ENCODE results near the gene FGF1.

FGF1 gene

DNA sequence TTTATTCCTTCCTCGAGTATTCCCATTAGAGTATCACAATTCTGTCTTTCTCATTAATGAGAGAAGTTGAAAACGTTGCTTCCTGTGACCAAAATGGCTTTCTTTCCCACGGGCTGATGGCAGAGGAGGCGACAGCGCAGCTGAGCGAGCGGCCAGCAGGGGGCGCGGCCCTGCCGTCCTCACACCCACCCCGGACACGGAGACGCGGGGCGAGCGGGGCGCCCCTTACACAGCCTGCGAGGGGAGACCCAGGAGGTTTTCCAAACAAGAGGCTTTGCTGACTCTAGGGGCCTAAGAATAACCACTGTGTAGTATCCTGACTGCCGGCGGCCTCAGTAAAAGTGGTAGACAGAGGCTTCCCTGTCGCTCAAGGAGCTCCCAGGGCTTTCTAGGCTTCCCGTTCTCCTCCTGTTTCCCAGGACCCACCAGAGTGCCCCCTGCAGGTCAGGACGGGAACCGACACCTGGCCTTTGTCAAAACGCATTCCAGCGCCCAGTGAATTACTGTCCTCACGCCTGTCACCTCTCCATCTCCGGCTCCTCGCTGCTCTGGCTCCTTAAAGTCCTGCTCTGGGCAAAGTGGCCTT, 27.3 kb upstream of the FGF1 start:
- H3K9me3 ChIP-seq (ENCODE audit: insufficient read depth, low read length): no peaks in the 10 kb centered on the region
- H3K36me3 ChIP-seq (replicated peaks; ENCODE audit: low read depth, low read length): no peaks in the 10 kb centered on the region
- no peak for TF ChIP-seq EZH2phosphoT487 (IDR thresholded peaks at IDR 0.05; ENCODE audit: low read depth)
- TF ChIP-seq, protein P1, sequence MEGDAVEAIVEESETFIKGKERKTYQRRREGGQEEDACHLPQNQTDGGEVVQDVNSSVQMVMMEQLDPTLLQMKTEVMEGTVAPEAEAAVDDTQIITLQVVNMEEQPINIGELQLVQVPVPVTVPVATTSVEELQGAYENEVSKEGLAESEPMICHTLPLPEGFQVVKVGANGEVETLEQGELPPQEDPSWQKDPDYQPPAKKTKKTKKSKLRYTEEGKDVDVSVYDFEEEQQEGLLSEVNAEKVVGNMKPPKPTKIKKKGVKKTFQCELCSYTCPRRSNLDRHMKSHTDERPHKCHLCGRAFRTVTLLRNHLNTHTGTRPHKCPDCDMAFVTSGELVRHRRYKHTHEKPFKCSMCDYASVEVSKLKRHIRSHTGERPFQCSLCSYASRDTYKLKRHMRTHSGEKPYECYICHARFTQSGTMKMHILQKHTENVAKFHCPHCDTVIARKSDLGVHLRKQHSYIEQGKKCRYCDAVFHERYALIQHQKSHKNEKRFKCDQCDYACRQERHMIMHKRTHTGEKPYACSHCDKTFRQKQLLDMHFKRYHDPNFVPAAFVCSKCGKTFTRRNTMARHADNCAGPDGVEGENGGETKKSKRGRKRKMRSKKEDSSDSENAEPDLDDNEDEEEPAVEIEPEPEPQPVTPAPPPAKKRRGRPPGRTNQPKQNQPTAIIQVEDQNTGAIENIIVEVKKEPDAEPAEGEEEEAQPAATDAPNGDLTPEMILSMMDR (IDR thresholded peaks at IDR 0.05; ENCODE audit: low read depth, low read length): peak; percentile 88
- peaks cover 16% of the 10 kb centered on the region; the same call in 1 of the 2 replicates for H3K27me3 ChIP-seq (ENCODE audit: low read depth, low read length)
- H3K4me2 ChIP-seq (ENCODE audit: low read length): peak overlapping the region; percentile 90
- H3K9ac ChIP-seq (ENCODE audit: low read length): peak overlapping the region; percentile 50
- H3K4me3 ChIP-seq (ENCODE audit: low read length): peak overlapping the region; percentile 81
- H3K4me1 ChIP-seq (ENCODE audit: low read length): peaks cover 12% of the 10 kb centered on the region
- peak overlapping the region; percentile 100 for H2AFZ ChIP-seq (ENCODE audit: low read depth, low read length)
- no peak overlapping the region for H3K27ac ChIP-seq (ENCODE audit: low read length)
- H4K20me1 ChIP-seq (ENCODE audit: insufficient read depth, low read length): no peaks in the 10 kb centered on the region
- no peaks in the 10 kb centered on the region for H3K79me2 ChIP-seq (ENCODE audit: low read length)

DNA sequence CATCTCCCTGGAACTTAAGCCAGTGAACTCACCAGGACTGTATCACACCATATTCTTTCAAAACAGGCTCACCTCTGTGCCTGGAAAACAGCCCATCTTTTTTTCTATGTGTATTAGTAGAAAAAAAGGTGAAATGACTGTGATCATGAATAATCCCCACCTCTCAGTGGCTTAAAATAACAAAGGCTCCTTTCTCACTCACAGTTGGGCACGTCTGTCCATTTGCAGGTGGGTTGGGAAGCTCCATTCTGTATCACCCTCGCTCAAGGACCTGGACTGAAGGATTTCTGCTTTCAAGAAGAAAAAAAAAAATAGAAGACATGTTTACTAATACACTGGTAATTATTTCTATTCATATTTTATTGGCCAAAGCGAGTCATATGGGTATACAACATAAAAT, 17.3 kb upstream of the FGF1 start:
- TF ChIP-seq, protein P1 (IDR thresholded peaks at IDR 0.05; ENCODE audit: low read depth, low read length): no peak
- TF ChIP-seq EZH2phosphoT487 (IDR thresholded peaks at IDR 0.05; ENCODE audit: low read depth): no peak
- Histone ChIP-seq H3K27ac (ENCODE audit: low read length) (no peak overlapping the region), H3K4me1 (ENCODE audit: low read length) (no peaks in the 10 kb centered on the region), H3K79me2 (ENCODE audit: low read length) (no peaks in the 10 kb centered on the region), H4K20me1 (ENCODE audit: insufficient read depth, low read length) (no peaks in the 10 kb centered on the region), H3K4me2 (ENCODE audit: low read length) (no peak overlapping the region), H3K9ac (ENCODE audit: low read length) (no peak overlapping the region), H2AFZ (ENCODE audit: low read depth, low read length) (no peak overlapping the region), H3K36me3 (replicated peaks; ENCODE audit: low read depth, low read length) (no peaks in the 10 kb centered on the region), H3K27me3 (ENCODE audit: low read depth, low read length) (peaks cover 12% of the 10 kb centered on the region), H3K9me3 (ENCODE audit: insufficient read depth, low read length) (no peaks in the 10 kb centered on the region), H3K4me3 (ENCODE audit: low read length) (no peak overlapping the region)

DNA sequence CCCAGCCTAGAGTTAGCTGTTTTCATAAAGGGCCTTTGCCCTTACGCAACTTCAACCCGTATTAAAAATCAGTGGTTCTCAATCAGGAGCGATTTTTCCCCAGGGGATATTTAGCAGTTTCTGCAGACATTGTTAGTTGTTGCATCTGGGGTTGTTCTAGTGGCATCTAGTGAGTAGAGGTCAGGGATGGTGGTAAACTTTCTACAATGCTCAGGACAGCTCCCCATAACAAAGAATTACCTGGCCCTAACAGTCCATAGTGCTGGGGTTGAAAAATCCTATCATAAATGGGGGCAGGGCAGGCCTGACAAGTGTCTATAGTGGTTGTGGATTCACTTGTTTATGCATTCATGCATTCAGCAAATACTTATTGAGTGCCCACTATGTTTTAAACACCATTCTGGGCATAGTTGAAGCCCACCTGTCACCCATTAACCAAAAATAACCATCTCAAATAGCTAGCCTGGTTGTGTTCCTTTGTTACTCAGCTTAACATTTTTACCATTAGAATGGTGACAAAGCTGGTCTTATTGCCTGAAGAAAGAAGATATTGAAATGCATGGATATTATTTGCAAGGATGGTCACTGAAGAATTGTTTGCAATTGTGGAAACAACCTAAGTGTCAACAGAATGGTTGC, 15.9 kb upstream of the FGF1 start:
- no peaks in the 10 kb centered on the region for H3K9me3 ChIP-seq (ENCODE audit: insufficient read depth, low read length)
- H3K27ac ChIP-seq (ENCODE audit: low read length): no peak overlapping the region
- no peaks in the 10 kb centered on the region for H4K20me1 ChIP-seq (ENCODE audit: insufficient read depth, low read length)
- H3K4me3 ChIP-seq (ENCODE audit: low read length): no peak overlapping the region
- no peaks in the 10 kb centered on the region for H3K4me1 ChIP-seq (ENCODE audit: low read length)
- H3K36me3 ChIP-seq (replicated peaks; ENCODE audit: low read depth, low read length): no peaks in the 10 kb centered on the region
- H3K79me2 ChIP-seq (ENCODE audit: low read length): no peaks in the 10 kb centered on the region
- no peak overlapping the region for H3K9ac ChIP-seq (ENCODE audit: low read length)
- no peak overlapping the region for H2AFZ ChIP-seq (ENCODE audit: low read depth, low read length)
- no peak for TF ChIP-seq EZH2phosphoT487 (IDR thresholded peaks at IDR 0.05; ENCODE audit: low read depth)
- TF ChIP-seq, protein P1 (IDR thresholded peaks at IDR 0.05; ENCODE audit: low read depth, low read length): no peak
- peaks cover 12% of the 10 kb centered on the region for H3K27me3 ChIP-seq (ENCODE audit: low read depth, low read length)
- no peak overlapping the region for H3K4me2 ChIP-seq (ENCODE audit: low read length)

DNA sequence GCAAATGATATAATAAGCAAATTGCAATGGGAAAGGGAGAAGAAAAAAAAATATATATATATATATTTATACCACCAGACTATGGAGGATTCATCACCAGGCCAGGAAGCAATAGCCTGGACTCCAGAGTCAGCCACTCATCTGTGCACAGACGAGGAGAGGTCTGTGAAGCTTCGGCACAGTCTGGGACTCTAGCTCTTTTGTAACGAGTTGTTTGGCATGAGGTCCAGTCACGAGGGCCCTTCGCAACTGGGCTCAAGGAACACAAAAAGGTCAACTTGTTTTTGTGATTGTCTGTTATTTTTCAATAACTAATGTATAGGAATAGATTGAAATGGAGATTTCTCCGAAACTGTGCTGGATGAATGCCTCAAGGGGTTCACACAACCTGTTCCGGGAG, 14.7 kb upstream of the FGF1 start:
- Histone ChIP-seq H2AFZ (ENCODE audit: low read depth, low read length) (no peak overlapping the region), H3K4me1 (ENCODE audit: low read length) (no peaks in the 10 kb centered on the region), H3K79me2 (ENCODE audit: low read length) (no peaks in the 10 kb centered on the region), H3K9me3 (ENCODE audit: insufficient read depth, low read length) (no peaks in the 10 kb centered on the region), H3K9ac (ENCODE audit: low read length) (no peak overlapping the region), H3K4me3 (ENCODE audit: low read length) (no peak overlapping the region), H3K27me3 (ENCODE audit: low read depth, low read length) (peaks cover 12% of the 10 kb centered on the region), H4K20me1 (ENCODE audit: insufficient read depth, low read length) (no peaks in the 10 kb centered on the region), H3K27ac (ENCODE audit: low read length) (no peak overlapping the region), H3K4me2 (ENCODE audit: low read length) (no peak overlapping the region), H3K36me3 (replicated peaks; ENCODE audit: low read depth, low read length) (no peaks in the 10 kb centered on the region)
- TF ChIP-seq, protein P1 (IDR thresholded peaks at IDR 0.05; ENCODE audit: low read depth, low read length): no peak
- no peak for TF ChIP-seq EZH2phosphoT487 (IDR thresholded peaks at IDR 0.05; ENCODE audit: low read depth)

All from OCI-LY3 (cell line).